Measurements from ENCODE around the gene PTK6. TPM values are rescaled to one million over a fixed set of nuclear protein-coding genes. Genes with fewer than 3 reads are reported as not detected.

The PTK6 gene
- total RNA-seq, 1 donor from 2014 or later, result 4.9 TPM

GRCh38 chr20:63542696-63543095 is 5.5 kb upstream of the PTK6 start:
- DNase-seq (no peak), ATAC-seq (no peak)
- H3K27ac ChIP-seq, result no peak overlapping the region
- H3K27me3 ChIP-seq, result peaks cover 15% of the 10 kb centered on the region
- H3K36me3 ChIP-seq, result no peaks in the 10 kb centered on the region
- no peak for TF ChIP-seq CTCF (IDR thresholded peaks at IDR 0.05)
- intact Hi-C loops (cut with DNase I), result no loop called here
- no peak overlapping the region for H3K4me3 ChIP-seq
- peaks cover 12% of the 10 kb centered on the region for H3K4me1 ChIP-seq
- no peaks in the 10 kb centered on the region for H3K9me3 ChIP-seq

GRCh38 chr20:63542031-63542559 is 4.9 kb upstream of the PTK6 start:
- TF ChIP-seq CTCF (IDR thresholded peaks at IDR 0.05), result no peak
- Histone ChIP-seq H3K36me3 (no peaks in the 10 kb centered on the region), H3K27me3 (peaks cover 9% of the 10 kb centered on the region), H3K4me3 (no peak overlapping the region), H3K9me3 (no peaks in the 10 kb centered on the region), H3K4me1 (peaks cover 13% of the 10 kb centered on the region), H3K27ac (no peak overlapping the region)
- ATAC-seq (no peak), DNase-seq (no peak)
- intact Hi-C loops (cut with DNase I), result no loop called here

- peaks cover 18% of the 10 kb centered on the region for H3K4me1 ChIP-seq
- H3K4me3 ChIP-seq, result no peak overlapping the region
- intact Hi-C loops (cut with DNase I), result no loop called here
- ATAC-seq (no peak), DNase-seq (no peak)
- no peak for TF ChIP-seq CTCF (IDR thresholded peaks at IDR 0.05)
- H3K36me3 ChIP-seq, result no peaks in the 10 kb centered on the region
- peaks cover 4% of the 10 kb centered on the region for H3K27me3 ChIP-seq
- no peaks in the 10 kb centered on the region for H3K9me3 ChIP-seq
- no peak overlapping the region for H3K27ac ChIP-seq
Observed at GRCh38 chr20:63541371-63541770, 4.2 kb upstream of the PTK6 start.

- no peak overlapping the region for H3K27ac ChIP-seq
- DNase-seq (no peak), ATAC-seq (no peak)
- intact Hi-C loops (cut with DNase I), result no loop called here
- H3K9me3 ChIP-seq, result no peaks in the 10 kb centered on the region
- H3K4me3 ChIP-seq, result no peak overlapping the region
- TF ChIP-seq CTCF (IDR thresholded peaks at IDR 0.05), result no peak
- no peaks in the 10 kb centered on the region for H3K36me3 ChIP-seq
- peaks cover 4% of the 10 kb centered on the region for H3K27me3 ChIP-seq
- H3K4me1 ChIP-seq, result peaks cover 20% of the 10 kb centered on the region
Observed at GRCh38 chr20:63540417-63541186, 3.4 kb upstream of the PTK6 start.

GRCh38 chr20:63539441-63540370 is 2.5 kb upstream of the PTK6 start:
- H3K4me1 ChIP-seq, result peaks cover 20% of the 10 kb centered on the region
- no peak for TF ChIP-seq CTCF (IDR thresholded peaks at IDR 0.05)
- intact Hi-C loops (cut with DNase I), result loop anchor here (5.0 kb wide), 1 partner anchor 433 kb away; no protein-coding TSS in a partner anchor
- no peaks in the 10 kb centered on the region for H3K36me3 ChIP-seq
- H3K27me3 ChIP-seq, result peaks cover under 1% of the 10 kb centered on the region
- DNase-seq, result no peak
- H3K9me3 ChIP-seq, result no peaks in the 10 kb centered on the region
- no peak overlapping the region for H3K4me3 ChIP-seq
- no peak overlapping the region for H3K27ac ChIP-seq
- no peak for ATAC-seq

All from upper lobe of right lung (tissue), 1 donor.